PC-3 (cell line): ENCODE data around the gene UBXN1.

Source experiments
- EZH2phosphoT487 ChIP-seq: fragments of 300-600 bp; sonication (generic); IDR thresholded peaks from 2 replicates; pipeline ENCODE4 v1.6.1; 2018; ENCODE audit warnings: mild to moderate bottlenecking, antibody characterized with exemption, low read length, borderline replicate concordance
- TF ChIP-seq, protein P1 (sequence below): fragments of 300-600 bp; sonication (generic); conservative IDR thresholded peaks from 2 replicates; pipeline ENCODE4 v1.5.1; 2017; ENCODE audit warnings: antibody characterized with exemption, low read depth, mild to moderate bottlenecking, low read length

DNA sequence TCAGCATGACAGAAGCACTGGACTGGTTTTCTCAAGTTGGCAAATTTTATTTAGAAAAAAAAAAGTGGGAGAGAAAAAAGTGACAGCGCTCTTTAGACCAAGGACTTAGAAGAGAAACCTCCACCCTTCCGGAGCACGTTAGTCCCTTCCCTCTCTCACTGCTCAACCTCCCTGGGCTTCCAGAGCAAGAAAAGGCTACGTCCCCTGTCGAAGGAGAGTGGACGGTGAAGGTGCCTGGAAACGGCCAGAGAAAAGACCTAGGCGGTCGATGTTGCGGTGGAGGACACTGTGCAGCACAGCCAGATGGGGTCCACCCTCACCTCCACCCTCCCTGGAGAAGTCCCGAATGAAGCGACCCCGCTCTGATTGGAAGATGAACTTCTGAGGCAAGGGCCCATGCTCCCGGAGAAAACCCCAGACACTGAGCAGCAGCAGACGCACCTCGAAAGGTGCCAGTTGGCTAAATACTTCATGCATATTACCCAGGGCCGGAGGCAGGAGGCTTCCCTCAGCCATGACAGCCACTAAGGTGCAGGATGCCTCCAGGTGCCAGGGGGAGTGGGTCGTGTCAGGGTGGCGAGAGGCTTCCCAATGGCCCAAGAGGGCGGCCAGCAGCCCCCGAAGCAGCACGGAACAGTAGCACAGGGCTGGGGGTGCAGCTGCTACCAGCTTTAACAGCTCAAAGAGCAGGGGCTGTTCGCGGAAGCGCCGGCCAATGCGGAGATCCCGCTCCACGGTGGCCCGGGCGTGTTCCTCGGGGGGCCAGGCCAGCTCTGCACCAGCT is 31.9 kb downstream of the UBXN1 start:
- TF ChIP-seq, protein P1, sequence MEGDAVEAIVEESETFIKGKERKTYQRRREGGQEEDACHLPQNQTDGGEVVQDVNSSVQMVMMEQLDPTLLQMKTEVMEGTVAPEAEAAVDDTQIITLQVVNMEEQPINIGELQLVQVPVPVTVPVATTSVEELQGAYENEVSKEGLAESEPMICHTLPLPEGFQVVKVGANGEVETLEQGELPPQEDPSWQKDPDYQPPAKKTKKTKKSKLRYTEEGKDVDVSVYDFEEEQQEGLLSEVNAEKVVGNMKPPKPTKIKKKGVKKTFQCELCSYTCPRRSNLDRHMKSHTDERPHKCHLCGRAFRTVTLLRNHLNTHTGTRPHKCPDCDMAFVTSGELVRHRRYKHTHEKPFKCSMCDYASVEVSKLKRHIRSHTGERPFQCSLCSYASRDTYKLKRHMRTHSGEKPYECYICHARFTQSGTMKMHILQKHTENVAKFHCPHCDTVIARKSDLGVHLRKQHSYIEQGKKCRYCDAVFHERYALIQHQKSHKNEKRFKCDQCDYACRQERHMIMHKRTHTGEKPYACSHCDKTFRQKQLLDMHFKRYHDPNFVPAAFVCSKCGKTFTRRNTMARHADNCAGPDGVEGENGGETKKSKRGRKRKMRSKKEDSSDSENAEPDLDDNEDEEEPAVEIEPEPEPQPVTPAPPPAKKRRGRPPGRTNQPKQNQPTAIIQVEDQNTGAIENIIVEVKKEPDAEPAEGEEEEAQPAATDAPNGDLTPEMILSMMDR = no peak
- no peak for TF ChIP-seq EZH2phosphoT487
